Stimulated activated memory B cell treated with anti-CD40 and anti-IgM and Interleukin-4, amounts not matched to agents 10 μg/mL and 1 μg/mL and 100 μg/mL, for 72 hours (primary cell): ENCODE measurements around the gene VPS37C.
"Not testable (repeated sequence)": the region's sequence is repeated elsewhere in the genome, so short reads cannot be mapped to it uniquely, and the experiment has no call there.

Source experiments
- ATAC-seq: fragments of 150-1000 bp; cut with Tn5 transposase; 2 replicates; pipeline ENCODE4 v1.10.0; 2021
- H3K27ac Mint-ChIP-seq: one replicate; pipeline ENCODE4 v1.8.0; 2022; ENCODE audit warnings: mild to moderate bottlenecking, mixed read lengths
- H3K27me3 Mint-ChIP-seq: one replicate; pipeline ENCODE4 v1.8.0; 2022; ENCODE audit warnings: mixed read lengths
- H3K36me3 Mint-ChIP-seq: one replicate; pipeline ENCODE4 v1.8.0; 2022; ENCODE audit warnings: mixed read lengths
- H3K4me1 Mint-ChIP-seq: one replicate; pipeline ENCODE4 v1.8.0; 2022; ENCODE audit warnings: mixed read lengths
- H3K4me3 Mint-ChIP-seq: one replicate; pipeline ENCODE4 v1.8.0; 2022; ENCODE audit warnings: mild to moderate bottlenecking, moderate library complexity, mixed read lengths
- H3K9me3 Mint-ChIP-seq: one replicate; pipeline ENCODE4 v1.8.0; 2022; ENCODE audit warnings: mixed read lengths

Gene VPS37C

DNA sequence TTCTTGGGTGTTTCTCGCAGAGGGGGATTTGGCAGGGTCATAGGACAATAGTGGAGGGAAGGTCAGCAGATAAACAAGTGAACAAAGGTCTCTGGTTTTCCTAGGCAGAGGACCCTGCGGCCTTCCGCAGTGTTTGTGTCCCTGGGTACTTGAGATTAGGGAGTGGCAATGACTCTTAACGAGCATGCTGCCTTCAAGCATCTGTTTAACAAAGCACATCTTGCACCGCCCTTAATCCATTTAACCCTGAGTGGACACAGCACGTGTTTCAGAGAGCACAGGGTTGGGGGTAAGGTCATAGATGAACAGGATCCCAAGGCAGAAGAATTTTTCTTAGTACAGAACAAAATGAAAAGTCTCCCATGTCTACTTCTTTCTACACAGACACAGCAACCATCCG, 4.6 kb upstream of the VPS37C start:
- H3K27ac Mint-ChIP-seq, result peak overlapping the region; percentile 94
- not testable (repeated sequence) for ATAC-seq, H3K36me3 Mint-ChIP-seq, H3K9me3 Mint-ChIP-seq, H3K27me3 Mint-ChIP-seq
- H3K4me1 Mint-ChIP-seq, result peaks cover 54% of the 10 kb centered on the region
- peak overlapping the region; percentile 49 for H3K4me3 Mint-ChIP-seq

DNA sequence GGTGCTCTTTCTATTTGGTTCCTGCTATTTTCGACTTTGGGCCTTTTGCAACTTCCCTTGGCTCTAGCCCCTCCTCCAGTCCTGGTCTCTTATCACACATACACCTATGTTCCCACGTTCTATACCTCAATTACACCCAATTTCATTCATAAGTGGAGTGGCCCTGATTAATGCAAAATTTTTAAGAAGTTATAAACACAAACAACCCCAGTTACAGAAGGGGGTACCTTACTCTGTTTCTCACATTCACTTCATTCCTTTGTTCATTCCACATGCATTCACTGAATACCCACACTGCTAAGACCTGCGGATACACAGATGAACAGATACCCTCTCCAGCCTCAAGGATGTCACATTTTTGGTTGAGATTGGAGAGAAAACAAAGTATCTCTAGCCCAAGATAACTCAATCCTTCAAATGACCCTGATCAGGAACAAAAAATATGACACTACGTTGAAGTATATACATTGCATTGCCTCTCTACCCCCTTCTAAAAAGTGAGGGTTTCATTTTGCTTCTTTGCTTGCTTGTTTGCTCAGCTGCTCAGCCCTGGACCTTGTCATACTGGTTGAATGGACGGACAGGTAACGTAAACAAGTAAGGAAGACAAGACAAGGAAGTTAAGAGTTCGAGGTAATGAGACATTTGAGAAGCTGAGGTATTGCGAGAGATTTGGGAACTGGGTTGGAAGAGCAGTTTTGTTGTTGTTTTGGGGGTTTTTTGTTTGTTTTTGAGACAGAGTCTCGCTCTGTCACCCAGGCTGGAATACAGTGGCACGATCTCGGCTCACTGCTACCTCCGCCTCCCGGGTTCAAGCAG, 3.6 kb upstream of the VPS37C start:
- H3K27ac Mint-ChIP-seq, result peak overlapping the region; percentile 94
- no peak for ATAC-seq
- H3K27me3 Mint-ChIP-seq, result no peaks in the 10 kb centered on the region
- no peaks in the 10 kb centered on the region for H3K36me3 Mint-ChIP-seq
- peak overlapping the region; percentile 49 for H3K4me3 Mint-ChIP-seq
- peaks cover 3% of the 10 kb centered on the region for H3K9me3 Mint-ChIP-seq
- H3K4me1 Mint-ChIP-seq, result peaks cover 63% of the 10 kb centered on the region

DNA sequence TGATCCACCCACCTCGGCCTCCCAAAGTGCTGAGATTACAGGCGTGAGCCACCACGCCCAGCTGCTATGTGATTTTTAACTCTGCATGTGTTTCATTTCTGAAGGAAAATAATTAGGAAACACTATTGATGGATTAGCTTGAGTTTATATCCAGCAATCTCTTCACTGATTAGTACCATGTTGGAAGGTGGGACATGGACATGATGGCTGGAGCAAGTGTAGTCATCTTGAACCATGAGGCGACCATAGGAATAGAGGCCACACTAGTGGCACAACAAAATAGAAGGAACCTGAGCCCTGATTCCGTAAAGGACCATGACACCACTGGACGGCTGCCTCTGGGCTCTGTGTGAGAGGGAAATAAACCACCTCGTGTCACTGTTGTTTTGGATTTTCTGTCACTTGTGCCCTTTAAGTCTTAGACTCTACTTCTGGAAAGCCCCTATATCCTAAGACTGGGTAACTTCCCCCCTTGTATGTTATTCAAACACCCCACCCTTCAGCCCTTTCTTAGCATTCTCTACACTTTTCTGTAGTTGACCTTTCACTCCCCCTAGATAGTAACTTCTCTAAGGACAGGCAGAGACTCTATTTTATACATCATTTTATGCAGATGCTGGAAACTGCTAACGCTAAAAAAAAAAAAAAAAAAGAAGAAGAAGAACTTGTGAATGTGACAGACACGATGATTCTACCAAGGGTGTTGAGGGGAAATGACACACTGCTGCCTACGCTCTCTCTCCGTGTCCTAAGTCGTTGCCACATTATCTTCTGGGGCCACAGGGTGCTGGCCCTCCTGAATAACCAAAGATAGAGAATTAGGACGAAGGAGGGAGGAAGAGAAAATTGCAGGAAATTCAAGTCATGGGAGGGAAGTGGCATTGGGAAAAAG, 2.7 kb upstream of the VPS37C start:
- Mint-ChIP-seq H3K9me3 (peaks cover 3% of the 10 kb centered on the region), H3K27me3 (no peaks in the 10 kb centered on the region), H3K36me3 (no peaks in the 10 kb centered on the region), H3K4me1 (peaks cover 68% of the 10 kb centered on the region), H3K27ac (peak overlapping the region; percentile 94), H3K4me3 (peak overlapping the region; percentile 49)
- peak; percentile 28 for ATAC-seq

DNA sequence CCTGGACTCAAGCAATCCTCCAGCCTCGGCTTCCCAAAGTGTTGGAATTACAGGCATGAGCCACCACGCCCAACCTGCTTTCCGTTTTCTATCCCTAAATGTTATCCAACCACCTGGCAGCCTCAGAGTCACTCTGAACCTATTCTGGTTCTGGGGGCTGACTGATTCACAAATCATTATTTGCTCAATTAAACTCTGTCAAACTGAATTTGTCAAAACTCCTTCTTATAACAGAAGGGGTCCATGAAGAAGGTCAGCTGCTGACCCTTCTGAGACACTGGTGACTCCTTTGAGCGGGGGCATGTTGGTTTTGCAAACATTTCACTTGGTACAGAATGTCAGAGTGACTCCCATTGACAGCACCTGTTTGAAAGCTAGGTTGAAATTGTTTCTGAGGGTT, 1.8 kb upstream of the VPS37C start:
- Mint-ChIP-seq H3K4me1 (peaks cover 75% of the 10 kb centered on the region), H3K27ac (peak overlapping the region; percentile 94), H3K27me3 (no peaks in the 10 kb centered on the region), H3K36me3 (peaks cover under 1% of the 10 kb centered on the region), H3K4me3 (peak overlapping the region; percentile 46), H3K9me3 (peaks cover 3% of the 10 kb centered on the region)
- ATAC-seq, result no peak

DNA sequence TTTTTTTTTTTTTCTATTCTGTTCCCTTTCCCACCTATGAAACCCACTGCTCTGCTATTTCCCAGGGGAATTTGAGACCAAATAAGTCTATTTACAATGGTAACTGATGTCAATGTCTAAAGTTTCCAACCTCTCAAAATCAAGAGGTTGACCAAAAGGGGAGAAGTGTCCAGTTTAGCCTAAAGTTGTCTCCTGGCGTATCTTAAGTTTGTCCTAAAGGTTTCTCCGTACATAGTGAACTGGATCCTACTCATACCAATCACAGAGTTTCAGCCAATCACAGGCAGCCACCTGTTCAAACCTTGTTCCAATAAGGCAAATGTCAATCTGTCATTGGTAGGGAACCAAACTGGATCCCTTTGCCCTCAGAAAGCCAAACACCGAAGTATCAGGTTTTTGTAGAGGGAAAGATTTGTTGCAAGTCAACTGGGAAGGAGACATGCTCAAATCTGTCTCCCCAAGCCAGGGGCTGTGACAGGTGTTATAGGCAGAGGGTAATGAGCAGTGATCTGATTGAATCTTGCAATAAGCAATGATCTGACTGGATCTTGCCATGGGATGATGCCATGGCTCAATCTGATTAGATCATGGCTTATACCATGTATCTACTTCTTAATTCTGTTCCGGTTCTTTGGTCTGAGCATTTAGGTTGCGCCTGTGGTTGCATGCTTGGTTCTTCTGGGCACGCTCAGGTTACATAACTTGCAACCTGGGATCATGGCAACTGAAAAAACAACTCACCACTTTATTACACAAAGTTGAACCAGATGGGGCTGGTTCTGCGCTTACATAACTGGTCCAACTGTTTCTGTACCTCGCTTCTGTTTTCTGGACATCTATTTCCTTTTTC, 1.1 kb upstream of the VPS37C start:
- H3K27ac Mint-ChIP-seq, result peak overlapping the region; percentile 94
- H3K27me3 Mint-ChIP-seq, result no peaks in the 10 kb centered on the region
- peaks cover 74% of the 10 kb centered on the region for H3K4me1 Mint-ChIP-seq
- peaks cover 3% of the 10 kb centered on the region for H3K9me3 Mint-ChIP-seq
- H3K4me3 Mint-ChIP-seq, result peak overlapping the region; percentile 92
- no peak for ATAC-seq
- H3K36me3 Mint-ChIP-seq, result peaks cover 8% of the 10 kb centered on the region

DNA sequence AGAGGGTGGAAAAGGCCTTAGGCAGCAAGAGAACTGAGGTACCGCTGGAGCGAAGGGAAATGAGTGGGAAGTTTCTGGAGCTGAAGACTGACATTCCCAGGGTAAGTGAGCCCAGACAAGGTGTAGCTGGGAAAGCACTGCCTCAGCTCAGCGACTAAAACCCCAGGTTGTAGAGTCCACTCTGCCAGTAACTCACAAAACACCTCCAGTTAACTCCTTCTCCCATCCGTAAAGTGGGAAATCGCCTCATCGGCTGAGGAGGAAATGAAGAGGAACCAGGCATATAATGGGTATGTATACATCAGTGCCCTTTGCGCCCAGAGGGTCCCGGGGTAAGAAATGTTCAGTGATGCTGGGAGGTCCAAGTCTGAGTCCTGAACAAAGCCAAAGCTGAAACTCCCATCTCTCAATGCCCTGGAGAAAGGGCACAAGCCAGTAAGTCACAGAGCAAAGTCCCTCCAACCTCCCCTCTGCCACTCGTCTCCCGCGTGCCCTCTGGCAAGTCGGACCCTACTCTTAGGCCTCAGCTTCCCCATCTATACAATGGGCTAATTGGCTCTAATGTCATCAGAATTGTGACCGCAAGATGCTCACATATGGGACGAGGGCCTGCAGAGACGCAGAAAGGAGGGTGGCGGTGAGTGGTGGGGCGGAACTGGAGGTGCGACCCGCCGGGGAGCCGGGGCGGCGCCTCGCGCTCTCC, 588 bp downstream of the VPS37C start:
- no peak for ATAC-seq
- Mint-ChIP-seq H3K4me3 (peak overlapping the region; percentile 80), H3K36me3 (peaks cover 21% of the 10 kb centered on the region), H3K27ac (peak overlapping the region; percentile 94), H3K4me1 (peaks cover 83% of the 10 kb centered on the region), H3K9me3 (peaks cover 8% of the 10 kb centered on the region), H3K27me3 (no peaks in the 10 kb centered on the region)

DNA sequence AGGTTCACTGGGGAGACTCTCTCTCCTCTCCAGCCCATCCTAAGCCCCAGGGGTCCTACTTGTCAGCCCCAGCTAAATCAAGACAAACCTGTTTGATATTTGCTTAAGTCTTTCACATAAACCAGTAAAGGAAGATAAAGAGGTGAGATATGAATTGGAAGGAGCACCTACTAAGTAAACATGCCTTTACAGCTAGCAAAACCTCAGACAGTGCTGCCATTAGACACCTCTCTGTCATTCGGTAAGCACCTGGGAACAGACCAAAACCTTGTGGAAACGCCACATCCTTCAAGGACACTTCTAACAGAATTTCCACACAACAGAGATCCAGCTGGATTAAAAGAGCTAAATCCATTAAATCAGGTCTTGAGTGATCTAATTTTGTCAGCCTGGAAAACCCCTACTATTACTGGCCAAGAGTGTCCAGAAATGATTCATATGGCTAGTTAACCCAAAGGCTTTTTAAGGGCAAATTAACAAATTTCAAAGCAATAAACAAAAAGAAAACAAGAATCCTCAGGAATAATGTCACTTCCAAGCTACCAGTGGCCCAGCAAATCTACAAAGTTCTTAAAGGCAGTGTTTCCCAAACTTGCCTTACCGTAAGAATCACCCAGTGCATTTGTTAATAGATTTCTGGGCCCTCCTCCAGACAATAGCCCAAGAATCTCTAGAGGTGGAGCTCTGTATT, 2.4 kb downstream of the VPS37C start:
- ATAC-seq, result no peak
- peaks cover 80% of the 10 kb centered on the region for H3K4me1 Mint-ChIP-seq
- peaks cover 39% of the 10 kb centered on the region for H3K36me3 Mint-ChIP-seq
- peaks cover 13% of the 10 kb centered on the region for H3K9me3 Mint-ChIP-seq
- no peak overlapping the region for H3K4me3 Mint-ChIP-seq
- H3K27ac Mint-ChIP-seq, result peak overlapping the region; percentile 54
- H3K27me3 Mint-ChIP-seq, result no peaks in the 10 kb centered on the region

DNA sequence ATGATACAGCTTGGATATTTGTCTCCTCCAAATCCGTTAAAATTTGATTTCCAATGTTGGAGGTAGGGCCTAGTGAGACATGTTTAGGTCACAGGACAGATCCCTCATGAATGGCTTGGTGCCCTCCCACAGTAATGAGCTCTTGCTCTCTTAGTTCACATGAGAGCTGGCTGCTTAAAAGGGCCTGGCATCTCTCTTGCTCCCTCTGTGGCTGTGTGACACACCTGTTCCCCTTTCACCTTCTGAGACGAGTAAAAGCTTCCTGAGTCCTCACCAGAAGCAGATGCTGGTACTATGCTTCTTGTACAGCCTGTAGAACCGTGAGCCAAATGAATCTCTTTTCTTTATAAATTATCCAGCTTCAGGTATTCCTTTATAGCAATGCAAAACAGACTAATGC, 3.5 kb downstream of the VPS37C start:
- Mint-ChIP-seq H3K27ac (peak overlapping the region; percentile 54), H3K9me3 (peaks cover 13% of the 10 kb centered on the region), H3K27me3 (no peaks in the 10 kb centered on the region), H3K4me1 (peaks cover 74% of the 10 kb centered on the region), H3K4me3 (no peak overlapping the region), H3K36me3 (peaks cover 41% of the 10 kb centered on the region)
- no peak for ATAC-seq

DNA sequence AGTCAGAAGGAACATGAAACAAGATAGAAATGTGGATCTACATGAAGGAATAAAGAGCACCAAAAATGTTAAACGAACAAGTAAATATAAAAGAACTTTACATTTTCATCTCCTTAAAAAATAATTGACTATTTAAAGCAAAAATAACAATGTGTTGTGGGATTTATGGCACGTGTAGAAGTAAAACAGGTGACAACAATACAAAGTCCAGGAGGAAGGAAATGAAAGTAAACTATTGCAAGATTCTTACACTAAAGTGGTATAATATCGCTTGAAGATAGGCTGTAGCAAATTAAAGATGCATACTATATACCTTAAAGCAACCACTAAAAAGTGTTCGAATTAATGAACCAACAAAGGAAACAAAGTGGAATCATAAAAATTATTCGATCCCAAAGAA, 5.5 kb downstream of the VPS37C start:
- peaks cover 13% of the 10 kb centered on the region for H3K9me3 Mint-ChIP-seq
- no peak for ATAC-seq
- no peak overlapping the region for H3K4me3 Mint-ChIP-seq
- H3K36me3 Mint-ChIP-seq, result peaks cover 44% of the 10 kb centered on the region
- no peak overlapping the region for H3K27ac Mint-ChIP-seq
- H3K27me3 Mint-ChIP-seq, result no peaks in the 10 kb centered on the region
- H3K4me1 Mint-ChIP-seq, result peaks cover 63% of the 10 kb centered on the region

DNA sequence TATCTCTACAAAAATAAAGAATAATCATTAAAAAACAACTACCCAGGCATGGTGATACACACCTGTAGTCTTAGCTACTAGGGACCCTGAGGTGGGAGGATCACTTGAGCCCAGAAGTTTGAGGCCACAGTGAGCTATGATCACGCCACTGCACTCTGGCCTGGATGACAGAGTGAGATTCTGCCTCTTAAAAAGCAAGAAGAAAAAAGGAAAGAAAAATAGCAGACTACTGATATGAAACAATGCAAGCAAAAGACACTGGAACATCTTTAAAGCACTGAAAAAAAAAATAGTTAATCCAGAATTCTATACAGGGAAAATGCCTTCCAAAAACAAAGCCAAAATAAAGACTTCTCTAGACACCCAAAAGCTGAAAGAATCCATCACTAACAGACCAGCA, 5.9 kb downstream of the VPS37C start:
- no peak overlapping the region for H3K4me3 Mint-ChIP-seq
- H3K9me3 Mint-ChIP-seq, result peaks cover 13% of the 10 kb centered on the region
- H3K27ac Mint-ChIP-seq, result no peak overlapping the region
- no peaks in the 10 kb centered on the region for H3K27me3 Mint-ChIP-seq
- peaks cover 60% of the 10 kb centered on the region for H3K4me1 Mint-ChIP-seq
- ATAC-seq, result no peak
- H3K36me3 Mint-ChIP-seq, result peaks cover 44% of the 10 kb centered on the region

DNA sequence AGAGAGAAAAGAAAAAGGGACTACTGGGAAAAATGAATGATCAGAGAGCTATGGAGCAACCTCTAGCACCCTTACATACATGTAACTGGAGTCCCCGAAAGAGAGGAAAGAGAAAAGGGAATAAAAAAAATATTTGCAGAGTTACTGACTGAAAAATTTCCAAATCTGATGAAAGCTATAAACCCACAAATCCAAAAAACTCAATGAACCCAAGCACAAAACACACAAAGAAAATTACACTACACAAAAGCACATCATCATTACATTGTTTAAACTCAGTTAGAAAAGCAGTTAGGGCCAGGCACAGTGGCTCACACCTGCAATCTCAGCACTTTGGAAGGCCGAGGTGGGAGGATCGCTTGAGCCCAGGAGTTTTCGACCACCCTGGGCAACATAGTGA, 6.7 kb downstream of the VPS37C start:
- H3K27me3 Mint-ChIP-seq, result no peaks in the 10 kb centered on the region
- no peak overlapping the region for H3K4me3 Mint-ChIP-seq
- H3K4me1 Mint-ChIP-seq, result peaks cover 63% of the 10 kb centered on the region
- H3K36me3 Mint-ChIP-seq, result peaks cover 44% of the 10 kb centered on the region
- ATAC-seq, result no peak
- no peak overlapping the region for H3K27ac Mint-ChIP-seq
- peaks cover 13% of the 10 kb centered on the region for H3K9me3 Mint-ChIP-seq

DNA sequence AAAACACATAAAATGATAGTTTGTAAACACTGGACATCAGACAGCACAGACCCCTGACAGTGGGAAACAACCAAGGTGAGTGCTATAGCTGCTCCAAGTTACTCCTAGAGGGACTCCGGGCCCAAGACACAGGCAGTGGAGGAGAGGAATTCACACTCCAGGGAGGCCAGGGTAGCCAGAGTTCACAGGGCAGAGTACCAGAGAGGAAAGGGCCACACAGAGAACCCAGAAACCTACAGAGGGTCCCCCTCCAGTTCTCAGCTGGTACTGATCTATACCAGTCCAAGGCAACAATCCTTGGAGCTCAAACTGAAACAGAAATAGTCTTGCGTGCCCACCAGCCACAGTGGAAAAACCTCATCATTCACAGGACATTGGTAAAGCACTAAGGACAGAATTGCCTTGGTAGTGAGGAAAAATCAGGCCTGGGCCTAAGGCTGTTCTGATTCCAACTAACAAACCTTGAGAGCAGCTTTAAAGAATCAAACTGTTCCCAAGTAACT, 7.6 kb downstream of the VPS37C start:
- peaks cover 44% of the 10 kb centered on the region for H3K36me3 Mint-ChIP-seq
- peaks cover 55% of the 10 kb centered on the region for H3K4me1 Mint-ChIP-seq
- no peak overlapping the region for H3K27ac Mint-ChIP-seq
- H3K9me3 Mint-ChIP-seq, result peaks cover 13% of the 10 kb centered on the region
- no peak overlapping the region for H3K4me3 Mint-ChIP-seq
- no peak for ATAC-seq
- no peaks in the 10 kb centered on the region for H3K27me3 Mint-ChIP-seq

DNA sequence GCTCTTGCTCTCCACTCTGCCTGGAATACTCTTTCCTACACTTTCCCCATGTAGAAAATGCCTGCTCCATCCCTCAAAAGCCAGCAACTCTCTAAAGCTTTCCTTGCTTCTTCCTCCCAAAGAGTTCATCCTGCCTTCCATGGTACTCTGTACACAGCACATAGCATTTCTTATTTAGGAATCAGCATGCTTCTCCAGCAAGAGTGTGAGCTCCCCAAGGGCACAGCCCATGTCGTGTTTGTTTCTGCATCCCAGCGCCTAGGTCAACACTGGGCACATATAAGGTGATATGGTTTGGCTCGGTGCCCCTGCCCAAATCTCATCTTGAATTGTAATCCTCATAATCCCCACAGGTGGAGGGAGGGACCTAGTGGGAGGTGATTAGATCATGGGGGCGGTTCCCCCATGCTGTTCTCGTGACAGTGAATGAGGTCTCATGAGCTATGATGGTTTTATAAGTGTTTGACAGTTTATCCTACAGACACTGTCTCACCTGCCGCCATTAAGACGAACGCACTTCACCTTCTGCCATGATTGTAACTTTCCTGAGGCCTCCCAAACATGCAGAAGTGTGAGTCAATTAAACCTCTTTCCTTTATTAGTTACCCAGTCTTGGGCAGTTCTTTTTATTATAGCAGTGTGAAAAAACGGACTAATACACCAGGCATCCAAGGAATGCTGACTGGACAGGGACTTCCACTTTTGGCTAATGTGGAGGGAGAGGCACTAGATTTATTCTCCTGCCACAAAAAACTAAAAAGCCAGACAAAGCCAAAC, 8.2 kb downstream of the VPS37C start:
- H3K27ac Mint-ChIP-seq, result no peak overlapping the region
- H3K4me1 Mint-ChIP-seq, result peaks cover 55% of the 10 kb centered on the region
- peaks cover 43% of the 10 kb centered on the region for H3K36me3 Mint-ChIP-seq
- no peak overlapping the region for H3K4me3 Mint-ChIP-seq
- no peak for ATAC-seq
- no peaks in the 10 kb centered on the region for H3K27me3 Mint-ChIP-seq
- H3K9me3 Mint-ChIP-seq, result peaks cover 13% of the 10 kb centered on the region
